Tibial nerve (tissue), 4 donors: Measurements from ENCODE around the gene SEPTIN1. TPM values are rescaled to one million over a fixed set of nuclear protein-coding genes. Genes with fewer than 3 reads are reported as not detected.

Experiments used
- DNase-seq, 2 donors: peaks; one replicate each; pipeline ENCODE4 v3.0.0-alpha.2; 2019; ENCODE audit warnings: low spot score in 2 of 2
- H3K27ac ChIP-seq, 4 donors: fragments of 200-600 bp; sonication (generic) in 3 of 4; one replicate each; pipeline ENCODE4 v1.5.1; 2017 to 2019; ENCODE audit warnings: mild to moderate bottlenecking in 1 of 4
- H3K27me3 ChIP-seq, 2 donors: fragments of 200-600 bp; sonication (generic) in 1 of 2; one replicate each; pipeline versions ENCODE4 v1.5.1 to v1.6.0; 2017 to 2019
- H3K36me3 ChIP-seq, 3 donors: fragments of 200-600 bp; sonication (generic); one replicate each; pipeline ENCODE4 v1.5.1; 2018 to 2019
- H3K4me1 ChIP-seq, 4 donors: fragments of 200-600 bp; sonication (generic) in 3 of 4; one replicate each; pipeline ENCODE4 v1.5.1; 2017 to 2019
- H3K4me3 ChIP-seq, 4 donors: fragments of 200-600 bp; sonication (generic) in 3 of 4; one replicate each; pipeline ENCODE4 v1.5.1; 2017 to 2019; ENCODE audit warnings: mild to moderate bottlenecking in 1 of 4, moderate library complexity in 1 of 4
- H3K9me3 ChIP-seq, 4 donors: fragments of 200-600 bp; sonication (generic) in 3 of 4; one replicate each; pipeline ENCODE4 v1.5.1; 2017 to 2019
- EP300 ChIP-seq, 2 donors: sonication (generic); formaldehyde crosslinking; IDR thresholded peaks; one replicate each; pipeline ENCODE4 v1.6.1; 2017; ENCODE audit warnings: antibody characterized with exemption in 2 of 2, mild to moderate bottlenecking in 1 of 2
- POLR2A ChIP-seq, 2 donors: fragments of 450-650 bp; IDR thresholded peaks; one replicate each; pipeline ENCODE4 v1.6.1; 2017; ENCODE audit warnings: antibody characterized with exemption in 2 of 2, mild to moderate bottlenecking in 2 of 2, moderate library complexity in 2 of 2
- WGBS, 2 donors: methylation state at CpG; one replicate each; pipeline ENCODE4 v1.1.5; 2018; 5-methylcytosine and 5-hydroxymethylcytosine counted together
- total RNA-seq, 4 donors: library from RNA; depleted of rRNA; stranded (reverse); fragments of >200 nt; gene quantifications; one replicate each; pipeline ENCODE4 v1.1.0, GENCODE V29; 2016
- TF ChIP-seq, protein P1 (sequence below), 5 experiments: fragments of 200-600 bp in 3 of 5; fragments of 450-650 bp in 2 of 5; sonication (generic) in 3 of 5; IDR thresholded peaks; one replicate each; pipeline ENCODE4 v1.5.1; 2016 to 2019; ENCODE audit warnings: antibody characterized with exemption in 5 of 5, mild to moderate bottlenecking in 3 of 5, moderate library complexity in 2 of 5

SEPTIN1 gene
- total RNA-seq, 4 donors from 2014 or later = 1.4 to 4.8 (median 3.6) TPM; not detected in 1

DNA sequence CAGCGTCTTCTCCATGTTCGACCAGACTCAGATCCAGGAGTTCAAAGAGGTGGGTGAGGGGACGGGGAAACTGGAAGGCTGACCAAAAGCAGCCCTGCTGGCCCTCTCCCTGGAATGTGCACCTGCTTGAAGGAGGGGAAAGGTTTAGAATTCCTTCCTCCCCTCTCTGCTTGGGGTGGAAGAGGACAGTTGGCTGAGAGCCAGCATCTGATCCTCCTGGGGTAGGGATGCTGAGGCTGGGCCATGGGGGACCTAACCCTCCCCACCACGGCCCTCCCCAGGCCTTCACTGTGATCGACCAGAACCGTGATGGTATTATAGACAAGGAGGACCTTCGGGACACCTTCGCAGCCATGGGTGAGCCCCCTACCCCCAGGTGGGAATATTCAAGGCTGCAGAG, 6.5 kb downstream of the SEPTIN1 start:
- no peak for DNase-seq
- Histone ChIP-seq H3K36me3 (no peaks in the 10 kb centered on the region), H3K4me1 (peaks cover 0 to 26% (median 15%) of the 10 kb centered on the region in 4 donors), H3K27me3 (no peaks in the 10 kb centered on the region), H3K27ac (peak overlapping the region in 1 of 4 donors; percentile 100), H3K9me3 (no peaks in the 10 kb centered on the region), H3K4me3 (no peak overlapping the region)
- TF ChIP-seq, protein P1, sequence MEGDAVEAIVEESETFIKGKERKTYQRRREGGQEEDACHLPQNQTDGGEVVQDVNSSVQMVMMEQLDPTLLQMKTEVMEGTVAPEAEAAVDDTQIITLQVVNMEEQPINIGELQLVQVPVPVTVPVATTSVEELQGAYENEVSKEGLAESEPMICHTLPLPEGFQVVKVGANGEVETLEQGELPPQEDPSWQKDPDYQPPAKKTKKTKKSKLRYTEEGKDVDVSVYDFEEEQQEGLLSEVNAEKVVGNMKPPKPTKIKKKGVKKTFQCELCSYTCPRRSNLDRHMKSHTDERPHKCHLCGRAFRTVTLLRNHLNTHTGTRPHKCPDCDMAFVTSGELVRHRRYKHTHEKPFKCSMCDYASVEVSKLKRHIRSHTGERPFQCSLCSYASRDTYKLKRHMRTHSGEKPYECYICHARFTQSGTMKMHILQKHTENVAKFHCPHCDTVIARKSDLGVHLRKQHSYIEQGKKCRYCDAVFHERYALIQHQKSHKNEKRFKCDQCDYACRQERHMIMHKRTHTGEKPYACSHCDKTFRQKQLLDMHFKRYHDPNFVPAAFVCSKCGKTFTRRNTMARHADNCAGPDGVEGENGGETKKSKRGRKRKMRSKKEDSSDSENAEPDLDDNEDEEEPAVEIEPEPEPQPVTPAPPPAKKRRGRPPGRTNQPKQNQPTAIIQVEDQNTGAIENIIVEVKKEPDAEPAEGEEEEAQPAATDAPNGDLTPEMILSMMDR (IDR thresholded peaks at IDR 0.05) = no peak
- TF ChIP-seq EP300 (IDR thresholded peaks at IDR 0.05) (no peak), POLR2A (IDR thresholded peaks at IDR 0.05) (no peak)
- WGBS, 2 donors = 84 to 92% methylated on average over 8 of the region's 8 CpGs

DNA sequence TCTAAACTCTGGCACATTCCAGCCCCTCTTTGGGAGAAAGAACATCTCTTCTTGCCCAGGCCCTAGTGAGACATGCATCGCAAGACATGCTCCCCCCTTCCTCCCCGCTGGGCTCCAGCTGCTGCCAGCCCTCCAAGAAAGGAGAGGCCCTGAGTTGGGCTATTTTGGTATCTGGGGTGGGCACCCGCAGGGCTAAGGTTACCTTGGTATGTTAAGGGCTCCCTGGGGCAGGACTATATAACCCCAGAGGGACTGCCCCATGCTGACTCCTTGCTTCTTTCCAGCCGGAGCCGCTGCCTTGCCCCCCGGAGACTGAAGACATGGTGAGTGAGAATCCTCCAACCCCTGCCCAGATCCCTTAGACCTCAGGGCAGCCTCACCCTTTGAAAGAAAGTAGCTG, 7.8 kb downstream of the SEPTIN1 start, which contains the start of gene MYL11:
MYL11 (plus strand) TSS at position 265 of the 400 bp plus-strand sequence; CDS start at position 321, 56 bp downstream.
- H3K4me3 ChIP-seq = no peak within 1 kb of the TSS
- WGBS, 2 donors = 71 to 76% methylated on average over 6 of the region's 6 CpGs
- no peaks in the 10 kb centered on the region for H3K9me3 ChIP-seq
- peaks cover 0 to 26% (median 15%) of the 10 kb centered on the region in 4 donors for H3K4me1 ChIP-seq
- TF ChIP-seq EP300 (IDR thresholded peaks at IDR 0.05) (no peak), POLR2A (IDR thresholded peaks at IDR 0.05) (no peak)
- TF ChIP-seq, protein P1 (IDR thresholded peaks at IDR 0.05) = no peak
- DNase-seq = no peak
- no peaks in the 10 kb centered on the region for H3K27me3 ChIP-seq
- H3K36me3 ChIP-seq = no peaks in the 10 kb centered on the region
- H3K27ac ChIP-seq = no peak within 1 kb of the TSS

DNA sequence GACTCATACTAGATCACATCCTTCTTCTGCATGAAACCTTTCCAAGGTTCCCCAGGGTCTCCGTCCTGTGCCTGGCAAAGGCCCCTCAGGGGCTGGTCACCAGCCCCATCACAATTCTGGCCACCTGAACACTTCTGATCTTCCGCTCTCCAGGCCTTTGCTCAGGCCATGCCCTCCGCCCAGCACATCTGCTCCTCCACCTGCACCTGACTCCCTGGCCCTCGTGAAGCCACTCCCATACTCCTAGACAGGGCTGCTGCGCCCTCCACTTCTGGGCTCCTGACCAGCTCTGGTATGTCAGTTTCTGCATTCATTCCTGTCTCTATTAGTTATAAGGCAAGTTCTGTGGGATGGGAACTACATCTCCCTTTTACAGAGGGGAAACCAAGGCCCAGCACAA, 9.6 kb downstream of the SEPTIN1 start:
- Histone ChIP-seq H3K4me1 (peaks cover 0 to 35% (median 22%) of the 10 kb centered on the region in 4 donors), H3K27me3 (no peaks in the 10 kb centered on the region), H3K9me3 (no peaks in the 10 kb centered on the region), H3K27ac (no peak overlapping the region), H3K36me3 (no peaks in the 10 kb centered on the region), H3K4me3 (no peak overlapping the region)
- no peak for TF ChIP-seq POLR2A (IDR thresholded peaks at IDR 0.05)
- TF ChIP-seq EP300 (IDR thresholded peaks at IDR 0.05) = no peak
- TF ChIP-seq, protein P1 (IDR thresholded peaks at IDR 0.05) = no peak
- no peak for DNase-seq
- 89 to 93% methylated on average over 5 of the region's 5 CpGs for WGBS, 2 donors

DNA sequence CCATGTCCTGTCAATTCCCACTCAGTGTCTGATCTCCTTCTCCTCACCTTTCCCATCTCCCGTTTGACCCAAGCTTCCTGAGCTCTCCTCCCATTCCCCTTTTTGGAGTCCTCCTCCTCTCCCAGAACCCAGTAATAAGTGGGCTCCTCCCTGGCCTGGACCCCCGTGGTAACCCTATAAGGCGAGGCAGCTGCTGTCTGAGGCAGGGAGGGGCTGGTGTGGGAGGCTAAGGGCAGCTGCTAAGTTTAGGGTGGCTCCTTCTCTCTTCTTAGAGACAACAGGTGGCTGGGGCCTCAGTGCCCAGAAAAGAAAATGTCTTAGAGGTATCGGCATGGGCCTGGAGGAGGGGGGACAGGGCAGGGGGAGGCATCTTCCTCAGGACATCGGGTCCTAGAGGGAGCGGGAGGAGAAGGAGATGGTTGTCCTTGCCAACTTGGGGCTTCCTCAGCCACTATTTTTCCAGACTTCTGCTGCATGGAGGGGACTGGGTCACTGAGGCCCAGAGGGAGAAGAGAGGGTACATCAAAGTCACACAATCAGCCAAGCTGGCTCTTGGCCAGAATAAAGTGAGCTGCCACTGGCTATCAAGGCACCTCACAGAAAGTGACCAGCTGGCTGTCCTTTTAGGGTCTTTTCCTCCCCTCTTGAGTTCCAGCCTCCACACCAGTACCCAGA, 10.2 kb downstream of the SEPTIN1 start:
- DNase-seq = no peak
- Histone ChIP-seq H3K4me1 (peaks cover 0 to 38% (median 25%) of the 10 kb centered on the region in 4 donors), H3K27ac (peak overlapping the region in 1 of 4 donors; percentile 96), H3K27me3 (no peaks in the 10 kb centered on the region), H3K4me3 (no peak overlapping the region), H3K9me3 (no peaks in the 10 kb centered on the region), H3K36me3 (no peaks in the 10 kb centered on the region)
- WGBS, 2 donors = 73 to 79% methylated on average over 6 of the region's 6 CpGs
- TF ChIP-seq, protein P1 (IDR thresholded peaks at IDR 0.05) = no peak
- TF ChIP-seq EP300 (IDR thresholded peaks at IDR 0.05) (no peak), POLR2A (IDR thresholded peaks at IDR 0.05) (no peak)

DNA sequence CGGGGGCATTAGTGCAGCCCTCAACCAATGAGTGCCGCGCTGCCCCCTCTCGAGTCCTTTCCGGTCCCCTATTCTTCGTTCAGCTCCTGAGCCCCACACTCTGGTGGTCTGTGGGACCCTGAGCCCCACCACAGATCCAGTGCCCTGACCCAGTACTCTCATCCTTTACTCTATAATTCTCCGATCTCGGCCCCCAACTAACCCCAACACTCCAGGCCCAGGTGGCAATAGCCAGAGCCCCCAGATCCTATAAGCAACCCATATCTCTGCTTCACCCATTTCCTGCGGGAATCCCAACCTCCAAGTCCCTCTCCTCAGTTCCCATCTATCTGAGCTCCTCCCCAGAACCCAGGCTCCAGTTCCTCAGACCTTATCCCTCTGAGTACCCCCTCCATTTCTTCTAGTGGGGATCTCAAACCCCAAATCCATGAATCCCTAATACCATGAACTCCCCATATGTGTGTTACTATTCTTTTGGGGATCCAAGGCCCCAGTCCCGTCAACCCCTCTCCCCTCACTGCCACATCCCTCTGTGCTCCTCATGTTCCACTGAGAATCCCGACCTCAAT, 11.0 kb downstream of the SEPTIN1 start:
- H3K9me3 ChIP-seq = no peaks in the 10 kb centered on the region
- no peaks in the 10 kb centered on the region for H3K36me3 ChIP-seq
- H3K4me3 ChIP-seq = peak overlapping the region; percentile 8 to 62 (median 40)
- 22 to 30% methylated on average over 8 to 11 of the region's 11 CpGs for WGBS, 2 donors
- H3K4me1 ChIP-seq = peaks cover 0 to 40% (median 23%) of the 10 kb centered on the region in 4 donors
- TF ChIP-seq POLR2A (IDR thresholded peaks at IDR 0.05) (no peak), EP300 (IDR thresholded peaks at IDR 0.05) (no peak)
- TF ChIP-seq, protein P1 (IDR thresholded peaks at IDR 0.05) = no peak
- H3K27me3 ChIP-seq = no peaks in the 10 kb centered on the region
- peak overlapping the region; percentile 84 to 96 (median 86) for H3K27ac ChIP-seq
- DNase-seq = no peak
